Karpas-422 (cell line): ENCODE results near the gene TALDO1. TPM values are rescaled to one million over a fixed set of nuclear protein-coding genes. Genes with fewer than 3 reads are reported as not detected.
"Not testable (repeated sequence)": the region's sequence is repeated elsewhere in the genome, so short reads cannot be mapped to it uniquely, and the experiment has no call there.

Source experiments
- DNase-seq: peaks from one replicate; pipeline ENCODE4 v3.0.0-alpha.2; 2015
- H2AFZ ChIP-seq: fragments of 200-600 bp; sonication (generic); 2 replicates; pipeline ENCODE4 v1.6.1; 2014; ENCODE audit warnings: antibody characterized with exemption, low read length, mixed read lengths
- H3K27ac ChIP-seq: fragments of 200-600 bp; sonication (generic); 2 replicates; pipeline ENCODE4 v1.5.1; 2014; ENCODE audit warnings: mild to moderate bottlenecking, low read length, moderate library complexity
- H3K27me3 ChIP-seq: fragments of 200-600 bp; sonication (generic); 2 replicates; pipeline ENCODE4 v1.6.1; 2014; ENCODE audit warnings: low read length, mixed read lengths
- H3K36me3 ChIP-seq: fragments of 200-600 bp; sonication (generic); 2 replicates; pipeline ENCODE4 v1.6.1; 2014; ENCODE audit warnings: low read length, mixed read lengths; ENCODE audit not compliant: insufficient read depth
- H3K4me1 ChIP-seq: fragments of 200-600 bp; sonication (generic); 2 replicates; pipeline ENCODE4 v1.6.1; 2014; ENCODE audit warnings: mild to moderate bottlenecking, low read length, mixed read lengths
- H3K4me2 ChIP-seq: fragments of 200-600 bp; sonication (generic); 2 replicates; pipeline ENCODE4 v1.6.1; 2014; ENCODE audit warnings: low read length, low read depth, mild to moderate bottlenecking; ENCODE audit not compliant: poor library complexity, severe bottlenecking
- H3K4me3 ChIP-seq: fragments of 200-600 bp; sonication (generic); 2 replicates; pipeline ENCODE4 v1.5.1; 2014; ENCODE audit warnings: mild to moderate bottlenecking, antibody characterized with exemption, low read length, mixed read lengths
- H3K79me2 ChIP-seq: fragments of 200-600 bp; sonication (generic); 2 replicates; pipeline ENCODE4 v1.6.1; 2014; ENCODE audit warnings: mild to moderate bottlenecking, low read length, mixed read lengths
- H3K9ac ChIP-seq: fragments of 200-600 bp; sonication (generic); 2 replicates; pipeline ENCODE4 v1.6.0; 2014; ENCODE audit warnings: low read length
- H3K9me2 ChIP-seq: fragments of 200-600 bp; sonication (generic), shearing (Covaris generic); replicated peaks from 2 replicates; pipeline ENCODE4 v1.6.0; 2014; ENCODE audit warnings: mild to moderate bottlenecking, low read length, moderate library complexity; ENCODE audit not compliant: insufficient read depth
- H3K9me3 ChIP-seq: fragments of 300-700, 200-600 bp; sonication (generic); 2 replicates; pipeline ENCODE4 v1.6.1; 2014; ENCODE audit warnings: low read length, mixed read lengths
- H4K20me1 ChIP-seq: fragments of 200-600 bp; sonication (generic); 2 replicates; pipeline ENCODE4 v1.6.1; 2014; ENCODE audit warnings: mild to moderate bottlenecking, antibody characterized with exemption, low read length, low read depth; ENCODE audit not compliant: insufficient read depth
- total RNA-seq: library from RNA; depleted of rRNA; stranded (reverse); fragments of >200 nt; shearing (Covaris generic); gene quantifications from 2 replicates; pipeline ENCODE4 v1.2.3, GENCODE V29; 2014; ENCODE audit warnings: low replicate concordance

TALDO1 gene
- total RNA-seq, 1 experiment from 2014 or later = 127 TPM

DNA sequence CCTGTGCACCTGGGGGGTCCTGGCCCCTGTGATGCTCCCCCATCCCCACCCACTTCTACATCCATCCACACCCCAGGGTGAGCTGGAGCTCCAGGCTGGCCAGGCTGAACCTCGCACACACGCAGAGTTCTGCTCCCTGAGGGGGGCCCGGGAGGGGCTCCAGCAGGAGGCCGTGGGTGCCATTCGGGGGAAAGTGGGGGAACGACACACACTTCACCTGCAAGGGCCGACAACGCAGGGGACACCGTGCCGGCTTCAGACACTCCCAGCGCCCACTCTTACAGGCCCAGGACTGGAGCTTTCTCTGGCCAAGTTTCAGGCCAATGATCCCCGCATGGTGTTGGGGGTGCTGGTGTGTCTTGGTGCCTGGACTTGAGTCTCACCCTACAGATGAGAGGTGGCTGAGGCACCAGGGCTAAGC, 20.0 kb upstream of the TALDO1 start:
- peaks cover 37% of the 10 kb centered on the region for H3K4me1 ChIP-seq
- H3K79me2 ChIP-seq = no peaks in the 10 kb centered on the region
- H2AFZ ChIP-seq = no peak overlapping the region
- no peaks in the 10 kb centered on the region for H3K27me3 ChIP-seq
- no peaks in the 10 kb centered on the region for H3K9me3 ChIP-seq
- H3K27ac ChIP-seq = no peak overlapping the region
- no peaks in the 10 kb centered on the region for H3K9me2 ChIP-seq
- H3K4me2 ChIP-seq = no peak overlapping the region
- peaks cover 10% of the 10 kb centered on the region; the same call in 1 of the 2 replicates for H4K20me1 ChIP-seq
- no peak overlapping the region for H3K9ac ChIP-seq
- H3K4me3 ChIP-seq = no peak overlapping the region
- no peaks in the 10 kb centered on the region for H3K36me3 ChIP-seq
- DNase-seq = no peak

DNA sequence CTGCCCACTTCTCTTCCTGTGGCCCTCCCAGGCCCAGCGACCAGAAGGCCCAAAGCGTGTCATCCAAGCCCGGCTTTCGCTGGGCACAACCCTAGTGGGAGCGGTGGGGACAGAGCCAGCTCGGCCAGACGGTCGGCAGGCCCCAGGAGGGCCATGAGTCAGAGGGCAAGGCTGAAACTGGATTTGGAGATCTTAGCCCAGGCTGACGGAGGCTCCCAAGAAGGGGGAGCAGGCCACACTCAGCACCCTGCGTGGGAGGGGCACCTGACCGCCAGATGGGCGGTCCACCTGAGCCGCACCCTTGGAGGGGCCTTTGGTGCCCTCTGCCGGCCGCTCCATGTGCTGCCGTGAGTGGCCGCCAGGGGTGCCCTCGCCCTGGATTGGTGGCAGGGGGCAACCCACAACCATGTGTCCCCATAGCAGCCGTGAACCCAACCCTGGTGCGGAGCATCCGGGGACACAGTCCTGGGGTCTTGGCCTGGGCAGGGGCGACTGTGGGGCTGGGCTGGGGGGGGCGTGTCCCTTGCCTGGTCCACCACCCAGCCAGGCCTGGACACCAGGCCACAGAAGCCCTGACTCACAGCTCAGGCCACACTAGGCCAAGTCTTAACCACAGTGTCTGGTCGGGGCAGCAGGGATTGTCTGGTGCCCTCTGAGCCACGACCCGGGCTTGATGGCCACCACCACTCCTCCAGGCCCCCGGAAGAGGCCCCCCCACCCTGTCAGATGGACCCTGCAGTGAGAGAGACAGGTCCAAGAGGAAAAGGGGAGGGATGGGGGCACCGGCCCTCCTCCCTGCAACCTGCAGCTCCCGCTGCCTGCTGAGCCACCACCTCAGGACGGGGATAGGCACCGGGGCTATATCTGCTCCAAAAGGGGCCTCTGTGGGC, 19.2 kb upstream of the TALDO1 start:
- Histone ChIP-seq H4K20me1 (peaks cover 8% of the 10 kb centered on the region; the same call in 1 of the 2 replicates), H3K4me2 (no peak overlapping the region), H3K9ac (no peak overlapping the region), H3K79me2 (no peaks in the 10 kb centered on the region), H3K27ac (no peak overlapping the region), H3K4me1 (peaks cover 33% of the 10 kb centered on the region), H3K9me2 (no peaks in the 10 kb centered on the region), H3K9me3 (no peaks in the 10 kb centered on the region), H3K27me3 (no peaks in the 10 kb centered on the region), H3K4me3 (no peak overlapping the region), H3K36me3 (no peaks in the 10 kb centered on the region), H2AFZ (no peak overlapping the region)
- DNase-seq = peak; percentile 89

DNA sequence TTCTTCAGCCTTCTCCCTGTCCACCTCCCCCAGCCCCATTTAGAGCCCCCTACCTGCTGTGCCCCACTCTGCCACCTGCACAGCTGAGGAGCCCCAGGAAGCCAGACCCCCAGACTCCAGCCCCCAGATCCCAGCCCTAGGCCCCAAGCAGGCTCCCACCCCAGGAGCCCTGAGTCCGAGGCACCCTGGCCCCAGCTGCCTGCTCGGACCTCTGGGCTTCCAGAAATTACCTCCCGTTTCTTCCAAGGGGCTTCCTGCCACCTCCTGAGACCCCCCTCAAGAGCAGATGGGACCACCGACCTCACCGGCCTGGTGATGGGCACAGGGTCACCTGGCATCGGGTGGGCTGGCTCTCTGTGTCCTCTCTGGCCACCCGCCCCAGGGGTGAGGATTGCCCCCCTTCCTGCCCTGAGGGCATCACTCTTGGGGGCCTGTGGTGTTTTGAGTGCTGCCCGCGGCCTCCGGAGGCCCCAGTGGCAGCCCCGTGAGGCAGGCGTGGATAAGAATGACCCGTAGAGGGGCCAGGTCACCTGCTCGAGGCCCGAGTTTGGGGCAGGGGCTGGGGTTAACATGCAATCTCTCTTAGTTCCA, 18.3 kb upstream of the TALDO1 start:
- Histone ChIP-seq H3K27ac (no peak overlapping the region), H3K4me2 (no peak overlapping the region), H3K79me2 (no peaks in the 10 kb centered on the region), H4K20me1 (peaks cover 4% of the 10 kb centered on the region; the same call in 1 of the 2 replicates), H3K4me3 (no peak overlapping the region), H3K9me3 (no peaks in the 10 kb centered on the region), H3K9ac (peak overlapping the region; percentile 24; the same call in 1 of the 2 replicates), H3K27me3 (no peaks in the 10 kb centered on the region), H2AFZ (no peak overlapping the region), H3K4me1 (peaks cover 30% of the 10 kb centered on the region), H3K9me2 (no peaks in the 10 kb centered on the region), H3K36me3 (no peaks in the 10 kb centered on the region)
- DNase-seq = no peak

DNA sequence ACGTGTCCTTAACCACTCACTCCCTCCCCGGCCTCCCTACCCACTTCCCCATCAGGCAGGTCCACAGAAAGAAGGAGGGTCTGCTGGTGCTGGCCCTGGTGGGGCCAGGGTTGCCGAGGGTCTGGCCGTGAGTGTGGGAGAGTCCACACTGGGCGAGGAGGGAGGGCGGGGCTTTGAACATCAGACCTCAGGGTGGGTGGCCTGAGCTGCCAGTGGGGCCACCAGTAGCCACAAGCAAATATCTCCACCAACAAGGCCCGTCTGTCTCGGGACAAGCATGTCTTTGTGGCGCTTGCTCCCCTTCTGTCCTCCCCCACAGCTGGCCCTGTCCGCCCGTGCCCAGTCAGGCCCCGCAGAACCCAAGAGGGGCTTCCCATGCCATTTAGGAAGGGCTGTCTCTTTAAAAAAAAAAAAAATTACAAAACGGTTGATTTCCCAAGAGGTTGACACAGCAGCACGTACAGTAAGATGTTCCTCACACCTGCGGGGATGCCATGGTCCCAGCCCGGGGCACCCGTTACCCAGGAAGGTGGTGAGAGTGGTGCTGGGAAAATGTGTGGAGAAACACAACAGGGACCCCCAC, 17.7 kb upstream of the TALDO1 start:
- Histone ChIP-seq H3K36me3 (no peaks in the 10 kb centered on the region), H3K4me1 (peaks cover 27% of the 10 kb centered on the region), H3K27ac (no peak overlapping the region), H3K4me2 (no peak overlapping the region), H2AFZ (no peak overlapping the region), H3K79me2 (no peaks in the 10 kb centered on the region), H4K20me1 (0 out of 2 replicates have a peak, but pooled peaks cover 4% of the 10 kb centered on the region), H3K9me2 (no peaks in the 10 kb centered on the region), H3K9ac (peak overlapping the region; percentile 24; the same call in 1 of the 2 replicates), H3K9me3 (no peaks in the 10 kb centered on the region), H3K4me3 (no peak overlapping the region), H3K27me3 (no peaks in the 10 kb centered on the region)
- no peak for DNase-seq

DNA sequence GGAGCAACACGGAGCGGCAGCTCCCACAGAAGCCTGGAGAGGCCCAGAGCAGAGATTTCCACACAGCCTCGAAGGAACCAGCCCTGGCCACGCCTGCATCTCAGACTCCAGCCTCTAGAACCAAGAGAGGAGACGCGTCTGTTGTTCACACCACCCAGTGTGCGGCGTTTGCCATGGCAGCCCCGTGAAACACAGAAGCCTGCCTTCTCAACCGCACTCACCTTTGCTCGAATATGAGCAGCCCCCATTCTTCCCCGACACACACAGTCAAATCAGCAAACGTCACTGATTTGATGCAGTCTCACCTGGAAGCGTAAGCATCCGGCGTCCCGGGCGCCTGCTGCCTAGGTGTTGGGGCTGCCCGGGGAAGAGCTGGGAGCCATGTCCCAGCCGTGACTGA, 14.2 kb upstream of the TALDO1 start:
- Histone ChIP-seq H3K36me3 (no peaks in the 10 kb centered on the region), H4K20me1 (no peaks in the 10 kb centered on the region), H3K9me2 (no peaks in the 10 kb centered on the region), H3K4me1 (peaks cover 10% of the 10 kb centered on the region), H3K27ac (no peak overlapping the region), H3K9ac (no peak overlapping the region), H3K27me3 (no peaks in the 10 kb centered on the region), H3K9me3 (no peaks in the 10 kb centered on the region), H3K4me2 (no peak overlapping the region), H3K79me2 (no peaks in the 10 kb centered on the region), H3K4me3 (no peak overlapping the region), H2AFZ (no peak overlapping the region)
- no peak for DNase-seq

DNA sequence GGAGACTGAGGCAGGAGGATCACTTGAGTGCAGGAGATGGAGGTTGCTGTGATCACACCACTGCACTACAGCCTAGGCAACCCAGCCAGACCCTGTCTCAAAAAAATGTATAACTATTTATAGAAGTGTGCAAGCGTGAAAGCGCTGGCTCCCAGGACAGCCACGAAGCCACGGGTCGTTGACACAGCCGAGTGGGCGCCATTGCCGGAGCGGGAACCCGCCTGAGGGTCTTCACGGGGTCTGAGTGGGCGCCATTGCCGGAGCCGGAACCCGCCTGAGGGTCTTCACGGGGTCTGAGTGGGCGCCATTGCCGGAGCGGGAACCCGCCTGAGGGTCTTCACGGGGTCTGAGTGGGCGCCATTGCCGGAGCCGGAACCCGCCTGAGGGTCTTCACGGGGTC, 12.7 kb upstream of the TALDO1 start:
- not testable (repeated sequence) for H3K4me1 ChIP-seq, H3K9ac ChIP-seq, H3K4me2 ChIP-seq, H2AFZ ChIP-seq, H3K9me2 ChIP-seq, H3K79me2 ChIP-seq, H3K9me3 ChIP-seq, H3K27me3 ChIP-seq, H4K20me1 ChIP-seq, DNase-seq, H3K27ac ChIP-seq, H3K4me3 ChIP-seq, H3K36me3 ChIP-seq

DNA sequence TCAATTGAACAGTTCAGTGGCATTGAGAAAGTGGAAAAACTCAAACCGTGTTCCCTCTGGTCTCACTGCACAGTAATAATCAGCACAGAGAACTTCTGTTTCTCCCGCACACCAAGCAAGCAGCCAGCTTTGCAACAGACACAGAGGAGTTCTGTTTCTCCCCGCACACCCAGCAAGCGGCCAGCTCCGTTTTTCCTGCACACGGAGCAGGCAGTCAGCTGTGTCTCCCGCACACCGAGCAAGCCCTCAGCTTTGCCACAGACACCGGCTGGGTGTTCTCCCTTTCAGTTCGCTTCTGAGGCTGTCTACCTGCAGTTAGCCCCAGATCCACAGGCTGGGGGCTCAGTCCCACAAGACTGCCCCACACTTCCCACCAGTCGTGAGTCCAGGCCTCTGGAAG, 9.9 kb upstream of the TALDO1 start:
- Histone ChIP-seq H3K79me2 (no peaks in the 10 kb centered on the region), H3K36me3 (no peaks in the 10 kb centered on the region), H3K27ac (no peak overlapping the region), H2AFZ (no peak overlapping the region), H4K20me1 (no peaks in the 10 kb centered on the region), H3K4me1 (no peaks in the 10 kb centered on the region), H3K9ac (no peak overlapping the region), H3K4me3 (no peak overlapping the region), H3K9me3 (no peaks in the 10 kb centered on the region), H3K9me2 (no peaks in the 10 kb centered on the region), H3K27me3 (no peaks in the 10 kb centered on the region), H3K4me2 (no peak overlapping the region)
- DNase-seq = no peak

DNA sequence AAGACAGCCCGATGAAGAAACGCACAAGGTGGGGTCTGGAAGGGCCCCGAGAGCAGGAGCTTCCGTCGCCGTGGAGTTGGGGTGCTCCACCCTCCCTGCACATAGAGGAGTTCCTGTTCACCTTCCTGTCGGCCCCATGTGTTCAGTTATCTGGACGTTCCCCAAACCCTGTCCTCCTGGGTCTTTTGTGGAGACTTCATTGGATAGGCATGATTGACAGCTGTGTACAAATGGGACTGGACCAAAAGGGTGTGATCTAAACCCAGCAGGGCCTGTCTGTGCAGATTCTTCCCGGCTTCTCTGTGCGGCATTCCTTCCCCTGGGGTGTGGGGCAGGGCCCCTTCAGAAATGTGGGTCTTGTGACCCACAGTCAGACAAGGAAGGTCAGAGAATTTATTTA, 9.4 kb upstream of the TALDO1 start:
- H3K4me2 ChIP-seq, H3K9ac ChIP-seq, H3K79me2 ChIP-seq, H3K4me3 ChIP-seq, H4K20me1 ChIP-seq, H3K27me3 ChIP-seq, H3K27ac ChIP-seq, H2AFZ ChIP-seq, H3K9me3 ChIP-seq, H3K36me3 ChIP-seq, H3K4me1 ChIP-seq, DNase-seq, H3K9me2 ChIP-seq: not testable (repeated sequence)
